Mesendoderm (in vitro differentiated cells): ENCODE results near the gene RASL10A.

Source experiments
- DNase-seq: peaks from one replicate; pipeline ENCODE4 v3.0.0; 2013
- H2AK5ac ChIP-seq: 2 replicates; pipeline ENCODE4 v1.6.1; 2013; ENCODE audit warnings: low read length, inconsistent platforms
- H2BK120ac ChIP-seq: 2 replicates; pipeline ENCODE4 v1.6.1; 2013; ENCODE audit warnings: low read depth, mild to moderate bottlenecking, low read length, moderate library complexity, mixed read lengths
- H2BK15ac ChIP-seq: replicated peaks from 2 replicates; pipeline ENCODE4 v1.6.1; 2013; ENCODE audit warnings: low read depth, mild to moderate bottlenecking, moderate library complexity
- H2BK5ac ChIP-seq: 2 replicates; pipeline ENCODE4 v1.6.1; 2013; ENCODE audit warnings: low read length, inconsistent platforms
- H3K18ac ChIP-seq: 2 replicates; pipeline ENCODE4 v1.6.1; 2013; ENCODE audit warnings: mild to moderate bottlenecking, low read length, mixed read lengths
- H3K23ac ChIP-seq: one replicate; pipeline ENCODE4 v1.6.1; 2013; ENCODE audit warnings: low read length
- H3K27ac ChIP-seq: 2 replicates; pipeline ENCODE4 v1.5.1; 2013; ENCODE audit warnings: low read depth, mild to moderate bottlenecking, inconsistent platforms, low read length, moderate library complexity
- H3K27me3 ChIP-seq: 2 replicates; pipeline ENCODE4 v1.6.1; 2013; ENCODE audit warnings: low read length, control low read depth, mild to moderate bottlenecking, inconsistent platforms; ENCODE audit not compliant: insufficient read depth, poor library complexity
- H3K36me3 ChIP-seq: 2 replicates; pipeline ENCODE4 v1.6.1; 2013; ENCODE audit warnings: low read length, inconsistent platforms; ENCODE audit not compliant: control insufficient read depth, insufficient read depth
- H3K4ac ChIP-seq: one replicate; pipeline ENCODE4 v1.6.1; 2013; ENCODE audit warnings: low read depth, mild to moderate bottlenecking, low read length, moderate library complexity
- H3K4me1 ChIP-seq: 2 replicates; pipeline ENCODE4 v1.6.1; 2013; ENCODE audit warnings: low read depth, low read length, inconsistent platforms; ENCODE audit not compliant: control insufficient read depth
- H3K4me2 ChIP-seq: 2 replicates; pipeline ENCODE4 v1.6.1; 2013; ENCODE audit warnings: low read length
- H3K4me3 ChIP-seq: 2 replicates; pipeline ENCODE4 v1.5.1; 2013; ENCODE audit warnings: mild to moderate bottlenecking, low read length
- H3K56ac ChIP-seq: one replicate; pipeline ENCODE4 v1.6.1; 2013; ENCODE audit warnings: low read length
- H3K79me1 ChIP-seq: 2 replicates; pipeline ENCODE4 v1.6.1; 2013; ENCODE audit warnings: low read length, inconsistent platforms
- H3K79me2 ChIP-seq: 2 replicates; pipeline ENCODE4 v1.6.1; 2013; ENCODE audit warnings: mild to moderate bottlenecking, low read length; ENCODE audit not compliant: control insufficient read depth, insufficient read depth
- H3K9ac ChIP-seq: 2 replicates; pipeline ENCODE4 v1.6.1; 2013; ENCODE audit warnings: low read length, inconsistent platforms
- H4K5ac ChIP-seq: one replicate; pipeline ENCODE4 v1.6.1; 2013; ENCODE audit warnings: low read length
- H4K8ac ChIP-seq: one replicate; pipeline ENCODE4 v1.6.1; 2013; ENCODE audit warnings: low read depth, mild to moderate bottlenecking, control low read depth, low read length, moderate library complexity
- WGBS: extraction: QIAGEN DNeasy Blood & Tissue Kit; methylation state at CpG from one replicate; pipeline ENCODE4 v1.1.7; 2013; ENCODE audit warnings: low lambda C conversion rate, missing lambda C conversion rate; ENCODE audit not compliant: insufficient coverage; ENCODE audit errors: extremely low coverage; 5-methylcytosine and 5-hydroxymethylcytosine counted together

The RASL10A gene

GRCh38 chr22:29337631-29338284 is 22.3 kb upstream of the RASL10A start:
- no peak overlapping the region for H3K23ac ChIP-seq

GRCh38 chr22:29336751-29337490 is 21.4 kb upstream of the RASL10A start:
- Histone ChIP-seq H4K5ac (no peak overlapping the region), H3K79me2 (no peaks in the 10 kb centered on the region), H2BK5ac (no peak overlapping the region), H3K27me3 (no peaks in the 10 kb centered on the region), H2AK5ac (no peak overlapping the region), H3K9ac (no peak overlapping the region), H4K8ac (no peak overlapping the region), H3K27ac (no peak overlapping the region), H3K79me1 (no peaks in the 10 kb centered on the region), H3K23ac (no peak overlapping the region), H3K36me3 (peaks cover 14% of the 10 kb centered on the region), H3K18ac (no peak overlapping the region), H3K4me1 (no peaks in the 10 kb centered on the region), H3K4ac (no peak overlapping the region), H3K4me3 (no peak overlapping the region), H2BK120ac (no peak overlapping the region), H3K56ac (no peak overlapping the region), H2BK15ac (no peak overlapping the region), H3K4me2 (no peak overlapping the region)
- no peak for DNase-seq
- no CpG with 5 or more reads among the region's 14 CpGs for WGBS

More at GRCh38 chr22:29337631-29338284, 22.3 kb upstream of the RASL10A start:
- Histone ChIP-seq H2BK120ac (no peak overlapping the region), H4K5ac (no peak overlapping the region), H3K79me1 (no peaks in the 10 kb centered on the region), H3K36me3 (peaks cover 14% of the 10 kb centered on the region), H2BK5ac (no peak overlapping the region), H3K27me3 (no peaks in the 10 kb centered on the region), H2BK15ac (no peak overlapping the region), H3K27ac (no peak overlapping the region), H3K18ac (no peak overlapping the region), H2AK5ac (no peak overlapping the region), H3K4me2 (no peak overlapping the region), H3K4ac (no peak overlapping the region), H3K9ac (no peak overlapping the region), H4K8ac (no peak overlapping the region), H3K79me2 (no peaks in the 10 kb centered on the region), H3K4me1 (no peaks in the 10 kb centered on the region), H3K56ac (no peak overlapping the region), H3K4me3 (no peak overlapping the region)
- DNase-seq, result no peak
- WGBS, result no CpG with 5 or more reads among the region's 12 CpGs

GRCh38 chr22:29335656-29336055 is 20.2 kb upstream of the RASL10A start:
- Histone ChIP-seq H4K5ac (no peak overlapping the region), H2BK5ac (no peak overlapping the region), H3K36me3 (peaks cover 9% of the 10 kb centered on the region), H3K27ac (no peak overlapping the region), H3K9ac (no peak overlapping the region), H3K56ac (no peak overlapping the region), H2BK15ac (no peak overlapping the region), H4K8ac (no peak overlapping the region), H3K23ac (no peak overlapping the region), H3K4me2 (no peak overlapping the region), H3K79me1 (no peaks in the 10 kb centered on the region), H3K27me3 (no peaks in the 10 kb centered on the region), H3K4ac (no peak overlapping the region), H3K4me1 (peaks cover 2% of the 10 kb centered on the region), H3K79me2 (no peaks in the 10 kb centered on the region), H2AK5ac (no peak overlapping the region), H3K4me3 (no peak overlapping the region), H2BK120ac (no peak overlapping the region), H3K18ac (no peak overlapping the region)
- DNase-seq, result no peak
- no CpG with 5 or more reads among the region's 11 CpGs for WGBS

GRCh38 chr22:29334696-29335344 is 19.3 kb upstream of the RASL10A start:
- Histone ChIP-seq H3K27me3 (no peaks in the 10 kb centered on the region), H3K4me2 (no peak overlapping the region), H3K56ac (no peak overlapping the region), H3K18ac (no peak overlapping the region), H3K9ac (no peak overlapping the region), H2AK5ac (no peak overlapping the region), H2BK120ac (no peak overlapping the region), H3K79me2 (no peaks in the 10 kb centered on the region), H2BK5ac (no peak overlapping the region), H3K79me1 (no peaks in the 10 kb centered on the region), H3K4ac (no peak overlapping the region), H3K23ac (no peak overlapping the region), H4K5ac (no peak overlapping the region), H4K8ac (no peak overlapping the region), H3K36me3 (peaks cover 9% of the 10 kb centered on the region), H3K4me3 (no peak overlapping the region), H3K4me1 (peaks cover 2% of the 10 kb centered on the region), H2BK15ac (no peak overlapping the region), H3K27ac (no peak overlapping the region)
- no peak for DNase-seq
- whole genome bisulfite sequencing, result no CpG with 5 or more reads among the region's 12 CpGs

- no peak overlapping the region for H3K4ac ChIP-seq
- H3K9ac ChIP-seq, result no peak overlapping the region
- no peak overlapping the region for H4K5ac ChIP-seq
- H3K18ac ChIP-seq, result no peak overlapping the region
- H2AK5ac ChIP-seq, result no peak overlapping the region
- no peak overlapping the region for H3K56ac ChIP-seq
- no peak overlapping the region for H2BK15ac ChIP-seq
- no peak overlapping the region for H3K4me3 ChIP-seq
- H3K79me1 ChIP-seq, result no peaks in the 10 kb centered on the region
- WGBS, result no CpG with 5 or more reads among the region's 7 CpGs
- no peak overlapping the region for H3K27ac ChIP-seq
- H3K23ac ChIP-seq, result no peak overlapping the region
- no peak overlapping the region for H4K8ac ChIP-seq
- DNase-seq, result no peak
- peaks cover 9% of the 10 kb centered on the region for H3K36me3 ChIP-seq
- no peaks in the 10 kb centered on the region for H3K27me3 ChIP-seq
- H2BK120ac ChIP-seq, result no peak overlapping the region
- no peak overlapping the region for H3K4me2 ChIP-seq
- H3K4me1 ChIP-seq, result peaks cover 2% of the 10 kb centered on the region
- H3K79me2 ChIP-seq, result no peaks in the 10 kb centered on the region
- H2BK5ac ChIP-seq, result no peak overlapping the region
Measured at GRCh38 chr22:29334148-29334547, 18.7 kb upstream of the RASL10A start.
